GM18870 (cell line): ENCODE measurements around the gene ZNF215.
"Not testable (repeated sequence)": the region's sequence is repeated elsewhere in the genome, so short reads cannot be mapped to it uniquely, and the experiment has no call there.

Source experiments
- ATAC-seq: cut with Tn5 transposase; IDR thresholded peaks from one replicate; pipeline ENCODE4 v1.9.1; 2021; ENCODE audit warnings: moderate library complexity; ENCODE audit not compliant: unreplicated experiment

The ZNF215 gene

GRCh38 chr11:6926208-6927029, at the start of gene ZNF215:
Gene ZNF215, plus strand, starts transcription at chr11:6926426. Its CDS starts 5,847 bp downstream, at chr11:6932273.
- peak; percentile 71 for ATAC-seq

- ATAC-seq: no peak
These were observed 49.3 kb upstream of the ZNF215 start for GRCh38 chr11:6876914-6877313.

- ATAC-seq: no peak
These were observed 43.5 kb upstream of the ZNF215 start for GRCh38 chr11:6882751-6883150.

- not testable (repeated sequence) for ATAC-seq
These were observed 38.5 kb upstream of the ZNF215 start for GRCh38 chr11:6887711-6888110.

- no peak for ATAC-seq
These were observed 37.4 kb upstream of the ZNF215 start for GRCh38 chr11:6888830-6889229.

GRCh38 chr11:6889835-6890234, 36.4 kb upstream of the ZNF215 start:
- ATAC-seq: no peak

GRCh38 chr11:6892400-6892799, 33.8 kb upstream of the ZNF215 start, which contains the start of gene OR2D2:
Gene OR2D2, minus strand, starts transcription at chr11:6892500. Its CDS starts 0 bp downstream, at chr11:6892500.
- no peak for ATAC-seq

GRCh38 chr11:6894097-6894496, 32.1 kb upstream of the ZNF215 start:
- ATAC-seq: no peak

GRCh38 chr11:6895010-6895409, 31.2 kb upstream of the ZNF215 start:
- ATAC-seq: peak; percentile 93

GRCh38 chr11:6898911-6899310, 27.3 kb upstream of the ZNF215 start:
- no peak for ATAC-seq

GRCh38 chr11:6900327-6900999, 25.8 kb upstream of the ZNF215 start:
- no peak for ATAC-seq

GRCh38 chr11:6904804-6905203, 21.4 kb upstream of the ZNF215 start:
- ATAC-seq: not testable (repeated sequence)

GRCh38 chr11:6911378-6911777, 14.8 kb upstream of the ZNF215 start:
- no peak for ATAC-seq

- no peak for ATAC-seq
These were observed 14.3 kb upstream of the ZNF215 start for GRCh38 chr11:6911948-6912347.

GRCh38 chr11:6919698-6920097, 6.5 kb upstream of the ZNF215 start:
- no peak for ATAC-seq

GRCh38 chr11:6920702-6921101, 5.5 kb upstream of the ZNF215 start, which contains the start of gene OR2D3:
Gene OR2D3, plus strand, starts transcription at chr11:6921002. Its CDS starts 0 bp downstream, at chr11:6921002.
- no peak for ATAC-seq

- ATAC-seq: no peak
These were observed 1.1 kb upstream of the ZNF215 start for GRCh38 chr11:6925007-6925577.

- peak; percentile 2 for ATAC-seq
These were observed 504 bp upstream of the ZNF215 start for GRCh38 chr11:6925636-6926207.

GRCh38 chr11:6927030-6927617, 898 bp downstream of the ZNF215 start:
- peak; percentile 59 for ATAC-seq

- ATAC-seq: no peak
These were observed 2.7 kb downstream of the ZNF215 start for GRCh38 chr11:6928916-6929315.

- ATAC-seq: no peak
These were observed 5.0 kb downstream of the ZNF215 start for GRCh38 chr11:6931146-6931713.
